Glomerular visceral epithelial cell (primary cell): Measurements from ENCODE around the gene TMEFF1.
A peak's percentile ranks its signal among the peaks of the same experiment; 100 is the strongest.
"Not testable (repeated sequence)": the region's sequence is repeated elsewhere in the genome, so short reads cannot be mapped to it uniquely, and the experiment has no call there.

ENCODE experiments used
- DNase-seq: peaks from one replicate; pipeline ENCODE4 v3.0.0-alpha.2; 2016; ENCODE audit errors: extremely low spot score

Gene TMEFF1

GRCh38 chr9:100489836-100490235 lies 16.9 kb downstream of the TMEFF1 start:
- no peak for DNase-seq

GRCh38 chr9:100492952-100493351 lies 20.0 kb downstream of the TMEFF1 start:
- peak; percentile 52 for DNase-seq

- no peak for DNase-seq
Measured at GRCh38 chr9:100498592-100498991, 25.6 kb downstream of the TMEFF1 start.

DNA sequence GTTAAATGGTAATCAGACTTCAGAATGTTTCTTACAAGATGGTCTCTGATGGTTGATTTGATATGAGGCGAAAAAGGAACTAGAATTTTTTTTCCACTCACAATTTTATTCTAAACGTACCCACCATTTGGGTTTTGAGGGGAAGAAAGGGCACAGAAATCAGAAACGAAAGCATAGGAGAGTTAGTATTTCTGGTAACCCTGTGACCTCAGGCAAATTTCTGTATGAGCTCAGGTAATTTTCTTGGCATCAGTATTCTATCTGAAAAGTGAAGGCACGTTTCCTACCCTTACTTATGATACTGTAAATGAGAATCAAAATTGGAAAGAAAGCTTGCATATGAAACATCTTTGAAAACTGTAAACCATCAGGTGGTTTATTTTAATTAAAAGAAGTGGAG lies 26.5 kb downstream of the TMEFF1 start:
- DNase-seq, result no peak

- no peak for DNase-seq
Measured at GRCh38 chr9:100499866-100500265, 26.9 kb downstream of the TMEFF1 start.

- DNase-seq, result peak; percentile 55
Measured at GRCh38 chr9:100505564-100506159, 32.7 kb downstream of the TMEFF1 start.

DNA sequence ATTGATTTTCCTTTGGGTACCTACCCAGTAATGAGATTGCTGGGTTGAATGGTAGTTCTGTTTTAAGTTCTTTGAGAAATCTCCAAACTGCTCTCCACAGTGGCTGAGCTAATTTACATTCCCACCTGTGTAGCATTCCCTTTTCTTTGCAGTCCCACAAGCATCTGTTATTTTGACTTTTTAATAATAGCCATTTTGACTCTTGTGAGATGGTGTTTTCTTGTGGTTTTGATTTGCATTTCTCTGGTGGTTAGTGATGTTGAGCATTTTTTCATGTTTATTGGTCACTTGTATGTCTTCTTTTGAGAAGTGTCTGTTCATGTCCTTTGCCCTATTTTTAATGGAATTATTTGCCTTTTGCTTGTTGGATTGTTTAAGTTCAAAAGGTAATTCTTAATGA lies 34.4 kb downstream of the TMEFF1 start:
- not testable (repeated sequence) for DNase-seq

- DNase-seq, result no peak
Measured at GRCh38 chr9:100511205-100511604, 38.3 kb downstream of the TMEFF1 start.

DNA sequence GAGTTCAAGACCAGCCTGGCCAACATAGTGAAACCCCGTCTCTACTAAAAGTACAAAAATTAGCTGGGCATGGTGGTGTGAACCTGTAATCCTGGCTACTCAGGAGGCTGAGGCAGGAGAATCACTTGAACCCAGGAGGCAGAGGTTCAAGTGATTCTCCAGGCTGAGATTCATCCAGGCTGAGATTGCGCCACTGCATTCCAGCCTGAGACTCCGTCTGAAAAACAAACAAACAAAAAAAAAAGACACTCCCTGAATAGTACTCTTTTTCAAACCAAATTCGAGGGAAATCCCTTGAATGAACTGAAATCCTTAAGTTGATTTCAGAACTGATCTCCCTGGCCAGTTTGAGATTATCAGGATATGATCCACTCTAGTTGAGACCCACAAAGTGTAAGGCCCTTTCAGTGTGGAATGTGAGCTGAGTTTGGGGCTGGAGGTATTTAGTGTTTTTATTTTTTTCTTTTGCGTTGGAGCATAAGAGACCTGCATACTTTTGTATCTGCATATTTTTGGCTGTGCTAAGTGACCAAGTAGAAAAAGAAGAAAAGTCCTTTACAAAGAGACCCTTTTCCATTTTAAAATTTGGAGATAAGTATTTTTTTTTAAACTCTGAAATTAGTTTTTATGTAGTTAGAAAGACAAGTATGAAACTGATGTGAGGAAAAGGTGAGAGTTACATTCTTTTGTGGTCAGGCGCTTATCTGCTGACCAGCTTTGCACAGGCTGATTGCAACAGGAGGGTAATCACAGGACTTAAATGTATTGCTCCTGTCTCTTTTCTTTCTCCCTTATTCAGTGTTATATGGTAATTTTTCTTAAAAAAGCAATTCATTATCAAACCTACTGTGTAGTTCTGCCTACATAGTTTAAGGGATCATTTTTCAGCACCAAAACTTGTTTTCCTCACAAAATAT lies 42.9 kb downstream of the TMEFF1 start:
- DNase-seq, result no peak

DNA sequence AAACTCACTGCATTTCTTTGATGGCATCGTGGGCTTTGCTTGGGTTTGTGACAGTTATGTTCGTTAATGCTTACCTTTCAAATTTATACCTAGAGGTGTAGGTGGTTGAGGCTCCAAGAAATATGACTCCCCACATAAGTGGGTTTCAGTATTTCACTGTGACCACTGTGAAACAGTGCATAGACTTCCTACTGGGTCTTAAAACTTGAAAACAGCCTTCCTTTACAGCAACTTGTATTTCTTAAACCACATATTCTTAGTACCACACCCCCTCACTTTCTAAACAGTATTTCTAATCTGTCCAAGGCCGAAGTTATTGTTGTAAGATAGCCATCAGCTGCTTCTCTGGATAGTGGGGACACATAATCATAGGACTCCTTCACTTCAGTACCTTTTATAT lies 48.3 kb downstream of the TMEFF1 start:
- no peak for DNase-seq

GRCh38 chr9:100525563-100525962 lies 52.6 kb downstream of the TMEFF1 start:
- DNase-seq, result no peak

GRCh38 chr9:100527180-100527794 lies 54.3 kb downstream of the TMEFF1 start:
- not testable (repeated sequence) for DNase-seq

- DNase-seq, result no peak
Measured at GRCh38 chr9:100534401-100534800, 61.5 kb downstream of the TMEFF1 start.

- DNase-seq, result no peak
Measured at GRCh38 chr9:100540327-100540726, 67.4 kb downstream of the TMEFF1 start.

- DNase-seq, result no peak
Measured at GRCh38 chr9:100549048-100549447, 76.1 kb downstream of the TMEFF1 start.

DNA sequence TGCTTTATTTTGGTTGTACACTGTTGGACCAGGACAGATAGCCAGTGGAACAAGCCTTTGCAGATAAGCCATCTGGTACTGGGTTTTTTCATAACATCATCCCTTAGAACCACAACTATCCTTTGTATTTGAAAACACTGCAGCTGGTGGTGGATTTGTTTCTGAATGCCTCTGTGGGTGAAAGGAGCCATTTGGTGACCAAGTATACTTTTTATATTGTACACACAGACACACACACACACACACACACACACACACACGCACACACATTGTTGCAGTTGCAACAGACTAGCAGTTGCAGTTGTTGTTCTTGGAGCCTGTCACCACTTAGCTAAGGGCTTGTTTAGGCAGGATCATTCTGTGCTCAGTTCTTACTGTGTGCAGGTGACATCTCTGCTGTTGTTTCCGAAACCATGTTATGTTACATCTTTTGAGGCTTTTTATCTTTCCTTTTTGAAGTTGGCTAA lies 82.0 kb downstream of the TMEFF1 start:
- no peak for DNase-seq

DNA sequence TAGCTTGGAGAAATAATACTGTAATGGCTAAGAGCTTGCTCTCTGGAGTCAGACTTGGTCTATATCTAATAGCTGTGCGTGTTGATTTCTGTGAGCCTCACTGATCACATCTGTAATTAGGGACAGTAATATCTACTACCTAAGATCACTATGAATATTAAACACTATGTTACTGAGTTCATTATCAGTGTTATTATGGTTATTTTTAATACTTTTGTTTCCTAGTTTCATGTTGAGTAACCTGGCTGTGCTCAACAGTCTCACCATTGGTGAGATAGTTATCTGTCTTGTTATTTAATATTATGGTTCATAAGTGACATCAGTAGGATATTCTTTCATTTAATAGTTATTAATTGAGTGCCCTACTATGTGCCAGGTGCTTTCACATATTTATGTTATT lies 82.5 kb downstream of the TMEFF1 start:
- no peak for DNase-seq

DNA sequence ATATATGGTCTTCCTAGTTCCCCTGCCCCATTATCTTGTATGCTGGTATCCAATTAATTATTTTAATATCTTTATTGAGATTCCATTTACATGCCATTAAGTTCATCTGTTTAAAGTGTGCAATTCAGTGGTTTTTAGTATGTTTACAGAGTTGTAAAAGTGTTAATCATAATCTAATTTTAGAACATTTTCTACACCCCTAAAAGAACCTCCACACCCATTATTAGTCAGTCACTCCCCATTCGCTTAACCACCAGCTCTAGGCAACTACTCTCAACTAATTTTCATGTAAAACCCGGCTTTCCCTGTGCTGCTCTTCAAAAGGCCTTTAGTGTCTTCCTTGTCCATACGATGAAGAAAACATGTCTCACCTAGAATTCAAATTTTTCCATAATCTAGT lies 84.1 kb downstream of the TMEFF1 start:
- DNase-seq, result no peak

- DNase-seq, result no peak
Measured at GRCh38 chr9:100561256-100561655, 88.3 kb downstream of the TMEFF1 start.

- DNase-seq, result no peak
Measured at GRCh38 chr9:100567856-100568255, 94.9 kb downstream of the TMEFF1 start.

GRCh38 chr9:100573655-100574260 lies 100.8 kb downstream of the TMEFF1 start:
- no peak for DNase-seq

DNA sequence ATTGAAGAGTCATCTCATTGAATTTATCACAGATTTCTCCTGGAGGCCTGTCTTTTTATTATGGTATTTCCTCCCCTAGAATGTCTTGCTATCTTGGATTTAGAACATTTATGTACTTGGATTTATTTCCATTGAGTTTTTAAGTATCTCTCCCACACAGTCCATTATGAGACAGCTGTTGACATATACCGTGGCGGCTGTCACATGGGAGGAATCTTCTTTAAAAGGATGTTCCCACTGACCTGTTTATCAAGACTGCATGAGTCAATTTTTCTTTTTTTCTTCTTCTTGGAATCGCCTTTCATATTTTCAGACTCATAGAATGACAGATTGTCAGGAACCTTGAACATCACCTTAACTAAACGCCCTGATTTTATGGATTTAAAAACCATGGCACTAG lies 102.1 kb downstream of the TMEFF1 start:
- no peak for DNase-seq
